HepG2 (cell line): ENCODE data around the gene TIMM10. TPM values are rescaled to one million over a fixed set of nuclear protein-coding genes. Genes with fewer than 3 reads are reported as not detected.

Source experiments
- BORCS8-MEF2B ChIP-seq: sonication (generic); formaldehyde crosslinking; IDR thresholded peaks from 2 replicates; pipeline ENCODE4 v1.8.0; 2022; ENCODE audit warnings: mild to moderate bottlenecking, missing genetic modification reagents
- E2F1 ChIP-seq: sonication (generic); formaldehyde crosslinking; IDR thresholded peaks from 2 replicates; pipeline ENCODE4 v1.5.0; 2020; ENCODE audit warnings: missing genetic modification reagents
- JARID2 ChIP-seq: sonication (generic); formaldehyde crosslinking; IDR thresholded peaks from 2 replicates; pipeline ENCODE4 v1.8.1; 2023; ENCODE audit warnings: missing genetic modification reagents, inconsistent platforms; ENCODE audit not compliant: insufficient replicate concordance
- KAT8 ChIP-seq: IDR thresholded peaks from 2 replicates; pipeline ENCODE4 v1.6.1; 2016; ENCODE audit warnings: missing genetic modification reagents, missing compliant biosample characterization
- LBX2 ChIP-seq: sonication (generic); formaldehyde crosslinking; IDR thresholded peaks from 2 replicates; pipeline ENCODE4 v1.5.0; 2020; ENCODE audit warnings: missing genetic modification reagents, mild to moderate bottlenecking, borderline replicate concordance
- MED13 ChIP-seq: sonication (generic); formaldehyde crosslinking; IDR thresholded peaks from 2 replicates; pipeline ENCODE4 v1.5.0; 2020; ENCODE audit warnings: missing genetic modification reagents
- MNT ChIP-seq: fragments of 450-650 bp; IDR thresholded peaks from 2 replicates; pipeline ENCODE4 v1.6.1; 2016
- NFKB2 ChIP-seq: sonication (generic); formaldehyde crosslinking; IDR thresholded peaks from 2 replicates; pipeline ENCODE4 v1.4.0; 2020; ENCODE audit warnings: missing genetic modification reagents, borderline replicate concordance
- PITX1 ChIP-seq: sonication (generic); formaldehyde crosslinking; IDR thresholded peaks from 2 replicates; pipeline ENCODE4 v1.5.1; 2020; ENCODE audit warnings: mild to moderate bottlenecking, missing genetic modification reagents
- STAT6 ChIP-seq: sonication (generic); formaldehyde crosslinking; IDR thresholded peaks from 2 replicates; pipeline ENCODE4 v1.4.0; 2020; ENCODE audit warnings: missing genetic modification reagents, mild to moderate bottlenecking, borderline replicate concordance
- TFE3 ChIP-seq: IDR thresholded peaks from 2 replicates; pipeline ENCODE4 v1.6.1; 2016
- ZNF20 ChIP-seq: sonication (generic); formaldehyde crosslinking; IDR thresholded peaks from 2 replicates; pipeline ENCODE4 v1.4.0; 2020; ENCODE audit warnings: mild to moderate bottlenecking, moderate library complexity, missing genetic modification reagents
- ZNF264 ChIP-seq: sonication (generic); formaldehyde crosslinking; IDR thresholded peaks from 2 replicates; pipeline ENCODE4 v1.4.0; 2020; ENCODE audit warnings: missing genetic modification reagents
- ZNF350 ChIP-seq: sonication (generic); formaldehyde crosslinking; IDR thresholded peaks from 2 replicates; pipeline ENCODE4 v1.4.0; 2020; ENCODE audit warnings: mild to moderate bottlenecking, low read depth, missing genetic modification reagents, borderline replicate concordance
- ZNF460 ChIP-seq: sonication (generic); formaldehyde crosslinking; IDR thresholded peaks from 2 replicates; pipeline ENCODE4 v1.5.1; 2020; ENCODE audit warnings: missing genetic modification reagents, mild to moderate bottlenecking, borderline replicate concordance
- ZNF484 ChIP-seq: sonication (generic); formaldehyde crosslinking; IDR thresholded peaks from 2 replicates; pipeline ENCODE4 v1.5.1; 2020; ENCODE audit warnings: mild to moderate bottlenecking, low read depth, missing genetic modification reagents, borderline replicate concordance
- ZNF724P ChIP-seq: sonication (generic); formaldehyde crosslinking; IDR thresholded peaks from 2 replicates; pipeline ENCODE4 v1.8.0; 2022; ENCODE audit warnings: missing genetic modification reagents, borderline replicate concordance
- ZNF761 ChIP-seq: sonication (generic); formaldehyde crosslinking; conservative IDR thresholded peaks from 2 replicates; pipeline ENCODE4 v1.4.0; 2020; ENCODE audit warnings: mild to moderate bottlenecking, missing genetic modification reagents
- ZNF772 ChIP-seq: sonication (generic); formaldehyde crosslinking; IDR thresholded peaks from 2 replicates; pipeline ENCODE4 v1.5.0; 2020; ENCODE audit warnings: mild to moderate bottlenecking, missing genetic modification reagents
- polyA plus RNA-seq, 8 experiments: library from polyadenylated mRNA; depleted of rRNA in 3 of 8; stranded (reverse) in 7 of 8; unstranded in 1 of 8; fragments of >200 nt; fragmentation: Illumina TruSeq in 4 of 8; extraction: Trizol in 4 of 8; gene quantifications; 2 replicates each; pipeline versions ENCODE4 v1.2.1 to v1.2.3, GENCODE V29; 2011 to 2016; ENCODE audit warnings: low read depth in 4 of 8, missing spikeins in 1 of 8, mixed read lengths in 1 of 8; ENCODE audit not compliant: insufficient read depth in 1 of 8
- total RNA-seq, 5 experiments: library from RNA; depleted of rRNA; stranded (reverse); fragments of >200 nt; fragmentation: Illumina TruSeq; extraction: Trizol; gene quantifications; 2 replicates each; pipeline ENCODE4 v1.2.3, GENCODE V29; 2016; ENCODE audit warnings: low read depth in 1 of 5

The TIMM10 gene
- total and polyA plus RNA-seq, 2 of the 13 experiments (the other 11 are each of a cell fraction or from before 2014, with no cell fraction given) = 67.8 to 82.2 TPM

- TF ChIP-seq BORCS8-MEF2B (CRISPR knock-in tag) (no peak), ZNF761 (CRISPR knock-in tag) (no peak), E2F1 (CRISPR knock-in tag) (peak; percentile 93), ZNF724P (CRISPR knock-in tag) (no peak), MNT (peak; percentile 71), KAT8 (CRISPR knock-in tag) (peak; percentile 98), PITX1 (no peak; the same call in 1 of the 2 replicates), ZNF484 (no peak), LBX2 (CRISPR knock-in tag) (no peak), JARID2 (no peak), STAT6 (no peak), ZNF460 (CRISPR knock-in tag) (no peak), ZNF20 (no peak), ZNF350 (CRISPR knock-in tag) (peak; percentile 89; the same call in 1 of the 2 replicates), TFE3 (no peak; the same call in 1 of the 2 replicates), MED13 (CRISPR knock-in tag) (peak; percentile 79; the same call in 1 of the 2 replicates), NFKB2 (CRISPR knock-in tag) (peak; percentile 75; the same call in 1 of the 2 replicates), ZNF264 (peak; percentile 67; the same call in 1 of the 2 replicates), ZNF772 (CRISPR knock-in tag) (peak; percentile 77)
These were observed at the start of gene TIMM10 (continued) for GRCh38 chr11:57530596-57531507.
